IMR-90 (cell line): Measurements from ENCODE around the gene TTC29. TPM values are rescaled to one million over a fixed set of nuclear protein-coding genes. Genes with fewer than 3 reads are reported as not detected.

Experiments used
- ATAC-seq: fragments of 200-7000 bp; cut with Tn5 transposase; 2 replicates; pipeline ENCODE4 v1.9.1; 2020; ENCODE audit warnings: low read depth, mild to moderate bottlenecking, moderate library complexity
- BruUV-seq: library from RNA; stranded (reverse); fragments of 400-500 nt; replicated peaks from 2 replicates; lab custom pipeline; 2021; lab: Mats Ljungman, UMichigan
- CTCF ChIA-PET: fragments of 300-600 bp; formaldehyde crosslinking; extraction: SDS; loops from one replicate; lab custom pipeline; 2021; ENCODE audit warnings: antibody characterized with exemption; lab: Yijun Ruan, JAX
- POLR2A ChIA-PET: fragments of 300-600 bp; sonication (Branson Sonifier 250); formaldehyde crosslinking; loops from one replicate; lab custom pipeline; 2022; ENCODE audit warnings: antibody characterized with exemption; ENCODE audit not compliant: unreplicated experiment; lab: Charles Lee
- DNase-seq: peaks from one replicate; pipeline ENCODE4 v3.0.0; 2013
- H2AFZ ChIP-seq: replicated peaks from 2 replicates; pipeline ENCODE3; 2013; ENCODE audit warnings: low read length, mild to moderate bottlenecking; ENCODE audit not compliant: poor library complexity
- H2AK5ac ChIP-seq: 2 replicates; pipeline ENCODE4 v1.6.1; 2013; ENCODE audit warnings: low read depth, low read length, inconsistent platforms
- H2AK9ac ChIP-seq: replicated peaks from 2 replicates; pipeline ENCODE3; 2013; ENCODE audit warnings: mild to moderate bottlenecking, low read depth, low read length, moderate library complexity; ENCODE audit not compliant: poor library complexity
- H2BK120ac ChIP-seq: 2 replicates; pipeline ENCODE4 v1.6.1; 2013; ENCODE audit warnings: low read depth, low read length, inconsistent platforms
- H2BK15ac ChIP-seq: 3 replicates; pipeline ENCODE4 v1.6.1; 2013; ENCODE audit warnings: low read depth, low read length, inconsistent platforms
- H2BK20ac ChIP-seq: 2 replicates; pipeline ENCODE4 v1.6.1; 2013; ENCODE audit warnings: low read depth, mild to moderate bottlenecking, inconsistent platforms, low read length, moderate library complexity
- H2BK5ac ChIP-seq: 2 replicates; pipeline ENCODE4 v1.6.1; 2013; ENCODE audit warnings: mild to moderate bottlenecking, low read depth, low read length, inconsistent platforms; ENCODE audit not compliant: poor library complexity, severe bottlenecking
- H3K14ac ChIP-seq: replicated peaks from 2 replicates; pipeline ENCODE4 v1.6.1; 2013; ENCODE audit warnings: low read depth, low read length, inconsistent platforms
- H3K18ac ChIP-seq: 2 replicates; pipeline ENCODE4 v1.6.1; 2013; ENCODE audit warnings: low read depth, low read length, control low read depth
- H3K23ac ChIP-seq: 2 replicates; pipeline ENCODE4 v1.6.1; 2013; ENCODE audit warnings: low read depth, low read length, inconsistent platforms
- H3K27ac ChIP-seq: 2 replicates; pipeline ENCODE4 v1.5.1; 2013; ENCODE audit warnings: mild to moderate bottlenecking, control low read depth, low read length; ENCODE audit not compliant: insufficient read depth
- H3K27me3 ChIP-seq: 2 replicates; pipeline ENCODE4 v1.6.1; 2013; ENCODE audit warnings: low read length; ENCODE audit not compliant: control insufficient read depth, insufficient read depth
- H3K36me3 ChIP-seq: 2 replicates; pipeline ENCODE4 v1.6.1; 2013; ENCODE audit warnings: low read length, mixed read lengths; ENCODE audit not compliant: control insufficient read depth, insufficient read depth
- H3K4ac ChIP-seq: 2 replicates; pipeline ENCODE4 v1.6.1; 2013; ENCODE audit warnings: low read depth, low read length, inconsistent platforms
- H3K4me1 ChIP-seq: 2 replicates; pipeline ENCODE4 v1.6.1; 2013; ENCODE audit warnings: low read length, mixed read lengths; ENCODE audit not compliant: control insufficient read depth, insufficient read depth
- H3K4me2 ChIP-seq: 2 replicates; pipeline ENCODE4 v1.6.1; 2013; ENCODE audit warnings: low read depth, mild to moderate bottlenecking, control low read depth, low read length, moderate library complexity
- H3K4me3 ChIP-seq: 2 replicates; pipeline ENCODE4 v1.5.1; 2013; ENCODE audit warnings: low read depth, mild to moderate bottlenecking, control low read depth, low read length, moderate library complexity; ENCODE audit not compliant: insufficient read depth
- H3K56ac ChIP-seq: 2 replicates; pipeline ENCODE4 v1.6.1; 2013; ENCODE audit warnings: low read length, inconsistent platforms; ENCODE audit not compliant: insufficient read depth; ENCODE audit errors: extremely low read depth
- H3K79me1 ChIP-seq, 2 experiments: 2 replicates each; pipeline ENCODE4 v1.6.1; 2013; ENCODE audit warnings: low read length in 2 of 2, inconsistent platforms in 1 of 2, low read depth in 1 of 2
- H3K9ac ChIP-seq: 2 replicates; pipeline ENCODE4 v1.6.1; 2013; ENCODE audit warnings: low read depth, low read length, control low read depth
- H3K9me1 ChIP-seq: 2 replicates; pipeline ENCODE4 v1.6.1; 2013; ENCODE audit warnings: low read length, inconsistent platforms; ENCODE audit not compliant: insufficient read depth
- H3K9me3 ChIP-seq: 2 replicates; pipeline ENCODE4 v1.6.1; 2013; ENCODE audit warnings: low read length; ENCODE audit not compliant: control insufficient read depth, insufficient read depth
- H4K20me1 ChIP-seq: 2 replicates; pipeline ENCODE4 v1.6.1; 2013; ENCODE audit warnings: low read length, inconsistent platforms; ENCODE audit not compliant: insufficient read depth
- H4K5ac ChIP-seq: 2 replicates; pipeline ENCODE4 v1.6.1; 2013; ENCODE audit warnings: mild to moderate bottlenecking, low read depth, low read length, control low read depth
- H4K8ac ChIP-seq, 2 experiments: 2 replicates each; pipeline ENCODE4 v1.6.1; 2013; ENCODE audit warnings: low read depth in 2 of 2, low read length in 2 of 2, control low read depth in 1 of 2, inconsistent platforms in 1 of 2
- H4K91ac ChIP-seq: 2 replicates; pipeline ENCODE4 v1.6.1; 2013; ENCODE audit warnings: low read depth, low read length, inconsistent platforms; ENCODE audit not compliant: insufficient read depth
- CEBPB ChIP-seq: IDR thresholded peaks from 2 replicates; pipeline ENCODE4 v1.6.1; 2012; ENCODE audit warnings: low read depth, low read length, improper control_type of control experiment
- CHD1 ChIP-seq: IDR thresholded peaks from 2 replicates; pipeline ENCODE4 v1.6.1; 2012; ENCODE audit warnings: low read depth, low read length, improper control_type of control experiment
- MAFK ChIP-seq: IDR thresholded peaks from 2 replicates; pipeline ENCODE4 v1.6.1; 2012; ENCODE audit warnings: low read depth, low read length, improper control_type of control experiment
- POLR2A ChIP-seq: IDR thresholded peaks from 2 replicates; pipeline ENCODE4 v1.6.1; 2012; ENCODE audit warnings: mild to moderate bottlenecking, low read depth, low read length
- RFX5 ChIP-seq: IDR thresholded peaks from 2 replicates; pipeline ENCODE4 v1.8.0; 2012; ENCODE audit warnings: low read depth, mild to moderate bottlenecking, low read length, moderate library complexity
- WGBS, 2 experiments: methylation state at CpG; one replicate each; pipeline versions ENCODE4 v1.1.5 to v1.1.7; 2013; ENCODE audit warnings: missing lambda C conversion rate in 2 of 2; ENCODE audit not compliant: insufficient read length in 1 of 2; ENCODE audit errors: extremely low coverage in 2 of 2; 5-methylcytosine and 5-hydroxymethylcytosine counted together
- dilution Hi-C: fragments of 300-500 bp; cut with HindIII; formaldehyde crosslinking; loops from one replicate; pipeline ENCODE4 v1.14.3; 2018; ENCODE audit warnings: low sequenced_read_pairs; ENCODE audit not compliant: unreplicated experiment
- in situ Hi-C: fragments of 300-500 bp; cut with MboI; formaldehyde crosslinking; loops from 3 replicates; pipeline ENCODE4 v1.14.3; 2019; ENCODE audit warnings: low sequenced_read_pairs, inconsistent platforms, mixed read lengths
- intact Hi-C: fragments of 100-400 bp; cut with micrococcal nuclease; formaldehyde crosslinking; loops from 2 replicates; pipeline ENCODE4 v1.10.0; 2022
- polyA plus RNA-seq, 3 experiments: library from polyadenylated mRNA; depleted of rRNA; stranded (reverse); fragments of >200 nt; gene quantifications; 2 replicates each; pipeline ENCODE4 v1.2.3, GENCODE V29; 2012; ENCODE audit warnings: low replicate concordance in 1 of 3
- total RNA-seq: library from RNA; depleted of rRNA; stranded (reverse); fragments of >200 nt; gene quantifications from 2 replicates; pipeline ENCODE4 v1.2.3, GENCODE V29; 2012
- TF ChIP-seq, protein P1 (sequence below): fragments of 150-350 bp; IDR thresholded peaks from 2 replicates; pipeline ENCODE4 v1.6.1; 2017; ENCODE audit warnings: mild to moderate bottlenecking, antibody characterized with exemption, low read length, low read depth
- TF ChIP-seq, protein P2 (sequence below): fragments of 150-350 bp; IDR thresholded peaks from 2 replicates; pipeline ENCODE4 v1.6.1; 2016; ENCODE audit warnings: low read depth, mild to moderate bottlenecking, low read length, moderate library complexity, borderline replicate concordance

TTC29 gene
- total and polyA plus RNA-seq, 2 of the 4 experiments (the other 2 are of a cell fraction) = not detected

DNA sequence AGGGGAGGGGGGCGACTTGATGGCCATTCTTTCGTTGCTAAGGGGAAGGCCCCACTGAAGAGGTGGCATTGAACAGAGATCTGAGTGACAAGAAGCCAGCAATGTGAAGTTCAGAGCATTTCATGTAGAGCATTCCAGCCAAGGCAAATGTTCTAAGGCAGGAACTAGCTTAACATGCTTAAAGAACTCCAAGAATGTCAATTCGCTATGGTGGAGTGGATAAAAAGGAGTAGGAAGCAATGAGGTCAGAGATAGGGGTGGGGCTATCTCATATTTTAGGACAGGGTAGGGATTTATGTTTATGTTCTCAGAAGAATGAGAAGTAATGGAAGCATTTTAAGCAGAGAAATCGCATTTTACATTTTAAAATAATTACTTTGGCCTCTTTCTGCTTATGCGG lies 130.9 kb downstream of the TTC29 start:
- H2AK5ac ChIP-seq = no peak overlapping the region
- dilution Hi-C loops (no loop called here), in situ Hi-C loops (no loop called here), intact Hi-C loops (no loop called here)
- H3K4me3 ChIP-seq = no peak overlapping the region
- no peak for ATAC-seq
- H3K4ac ChIP-seq = no peak overlapping the region
- H3K14ac ChIP-seq = no peak overlapping the region
- H4K5ac ChIP-seq = no peak overlapping the region
- H3K9me3 ChIP-seq = no peaks in the 10 kb centered on the region
- no peak for DNase-seq
- no peak overlapping the region for H3K18ac ChIP-seq
- TF ChIP-seq CEBPB = no peak
- no peak for TF ChIP-seq CHD1
- TF ChIP-seq, protein P1, sequence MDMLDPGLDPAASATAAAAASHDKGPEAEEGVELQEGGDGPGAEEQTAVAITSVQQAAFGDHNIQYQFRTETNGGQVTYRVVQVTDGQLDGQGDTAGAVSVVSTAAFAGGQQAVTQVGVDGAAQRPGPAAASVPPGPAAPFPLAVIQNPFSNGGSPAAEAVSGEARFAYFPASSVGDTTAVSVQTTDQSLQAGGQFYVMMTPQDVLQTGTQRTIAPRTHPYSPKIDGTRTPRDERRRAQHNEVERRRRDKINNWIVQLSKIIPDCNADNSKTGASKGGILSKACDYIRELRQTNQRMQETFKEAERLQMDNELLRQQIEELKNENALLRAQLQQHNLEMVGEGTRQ = no peak
- TF ChIP-seq MAFK = no peak
- no peak for TF ChIP-seq RFX5
- TF ChIP-seq, protein P2, sequence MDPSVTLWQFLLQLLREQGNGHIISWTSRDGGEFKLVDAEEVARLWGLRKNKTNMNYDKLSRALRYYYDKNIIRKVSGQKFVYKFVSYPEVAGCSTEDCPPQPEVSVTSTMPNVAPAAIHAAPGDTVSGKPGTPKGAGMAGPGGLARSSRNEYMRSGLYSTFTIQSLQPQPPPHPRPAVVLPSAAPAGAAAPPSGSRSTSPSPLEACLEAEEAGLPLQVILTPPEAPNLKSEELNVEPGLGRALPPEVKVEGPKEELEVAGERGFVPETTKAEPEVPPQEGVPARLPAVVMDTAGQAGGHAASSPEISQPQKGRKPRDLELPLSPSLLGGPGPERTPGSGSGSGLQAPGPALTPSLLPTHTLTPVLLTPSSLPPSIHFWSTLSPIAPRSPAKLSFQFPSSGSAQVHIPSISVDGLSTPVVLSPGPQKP = no peak
- no peak for TF ChIP-seq POLR2A
- CTCF ChIA-PET = no interaction called here
- H3K4me1 ChIP-seq = no peaks in the 10 kb centered on the region
- no peak overlapping the region for H4K8ac ChIP-seq
- no peak overlapping the region for H3K4me2 ChIP-seq
- no peak overlapping the region for H3K23ac ChIP-seq
- no peak overlapping the region for H2BK20ac ChIP-seq
- H3K79me1 ChIP-seq = no peaks in the 10 kb centered on the region
- no peak overlapping the region for H2AK9ac ChIP-seq
- no peaks in the 10 kb centered on the region for H3K27me3 ChIP-seq
- no peak overlapping the region for H3K56ac ChIP-seq
- H4K91ac ChIP-seq = no peak overlapping the region
- no TSS peak for BruUV-seq
- no peaks in the 10 kb centered on the region for H4K20me1 ChIP-seq
- no peak overlapping the region for H2BK15ac ChIP-seq
- no peak overlapping the region for H3K27ac ChIP-seq
- no peak overlapping the region for H2AFZ ChIP-seq
- no peak overlapping the region for H3K9ac ChIP-seq
- no peaks in the 10 kb centered on the region for H3K36me3 ChIP-seq
- H2BK120ac ChIP-seq = no peak overlapping the region
- POLR2A ChIA-PET = no interaction called here
- no CpG with 5 or more reads among the region's 5 CpGs for WGBS, 2 experiments
- H2BK5ac ChIP-seq = no peak overlapping the region
- H3K9me1 ChIP-seq = no peaks in the 10 kb centered on the region
